Right lobe of liver (tissue), 4 donors: ENCODE data around the gene TDRKH.

Source experiments
- POLR2A ChIP-seq: fragments of 450-650 bp; IDR thresholded peaks from one replicate; pipeline ENCODE4 v1.6.1; 2017; ENCODE audit warnings: antibody characterized with exemption, mild to moderate bottlenecking
- TF ChIP-seq, protein P1 (sequence below), 4 donors: fragments of 200-600 bp in 3 of 4; fragments of 450-650 bp in 1 of 4; IDR thresholded peaks; one replicate each; pipeline versions ENCODE4 v1.5.1 to v1.8.0; 2016 to 2022; ENCODE audit warnings: antibody characterized with exemption in 4 of 4, mild to moderate bottlenecking in 2 of 4
- donor health status: DM: no; HTN: no; CAD: no.
- donor health status: DM: no; HTN: no; CAD: no.
- donor health status: DM: no; HTN: yes; CAD: no.

DNA sequence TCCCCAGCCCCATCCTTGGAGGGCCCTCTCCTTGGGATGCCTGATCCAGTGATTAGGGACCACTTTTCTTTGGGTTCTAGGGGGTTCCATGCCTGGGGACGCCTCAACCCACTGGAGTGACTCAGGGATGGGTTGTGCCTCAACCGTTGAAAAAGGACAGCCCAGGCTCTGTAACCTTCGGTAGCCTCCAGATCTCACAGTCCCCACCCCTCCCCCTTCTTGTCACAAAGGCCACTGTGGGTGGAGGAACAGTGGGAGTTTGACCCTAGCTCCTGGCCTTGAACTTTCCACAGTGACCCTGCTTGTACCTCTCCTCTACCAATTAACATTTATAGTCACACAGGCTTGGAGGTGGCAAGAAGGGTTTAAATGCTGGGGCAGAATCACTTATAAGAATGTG is 43.9 kb upstream of the TDRKH start:
- TF ChIP-seq, protein P1, sequence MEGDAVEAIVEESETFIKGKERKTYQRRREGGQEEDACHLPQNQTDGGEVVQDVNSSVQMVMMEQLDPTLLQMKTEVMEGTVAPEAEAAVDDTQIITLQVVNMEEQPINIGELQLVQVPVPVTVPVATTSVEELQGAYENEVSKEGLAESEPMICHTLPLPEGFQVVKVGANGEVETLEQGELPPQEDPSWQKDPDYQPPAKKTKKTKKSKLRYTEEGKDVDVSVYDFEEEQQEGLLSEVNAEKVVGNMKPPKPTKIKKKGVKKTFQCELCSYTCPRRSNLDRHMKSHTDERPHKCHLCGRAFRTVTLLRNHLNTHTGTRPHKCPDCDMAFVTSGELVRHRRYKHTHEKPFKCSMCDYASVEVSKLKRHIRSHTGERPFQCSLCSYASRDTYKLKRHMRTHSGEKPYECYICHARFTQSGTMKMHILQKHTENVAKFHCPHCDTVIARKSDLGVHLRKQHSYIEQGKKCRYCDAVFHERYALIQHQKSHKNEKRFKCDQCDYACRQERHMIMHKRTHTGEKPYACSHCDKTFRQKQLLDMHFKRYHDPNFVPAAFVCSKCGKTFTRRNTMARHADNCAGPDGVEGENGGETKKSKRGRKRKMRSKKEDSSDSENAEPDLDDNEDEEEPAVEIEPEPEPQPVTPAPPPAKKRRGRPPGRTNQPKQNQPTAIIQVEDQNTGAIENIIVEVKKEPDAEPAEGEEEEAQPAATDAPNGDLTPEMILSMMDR (IDR thresholded peaks at IDR 0.05), result no peak
- TF ChIP-seq POLR2A, result no peak
